C4-2B (cell line): ENCODE measurements around the gene OSBPL8.
A peak's percentile ranks its signal among the peaks of the same experiment; 100 is the strongest.
"Not testable (repeated sequence)": the region's sequence is repeated elsewhere in the genome, so short reads cannot be mapped to it uniquely, and the experiment has no call there.

Source experiments
- H3K27ac ChIP-seq: fragments of 450-650 bp; 2 replicates; pipeline ENCODE4 v1.5.1; 2017
- ZFX ChIP-seq: fragments of 450-650 bp; IDR thresholded peaks from 2 replicates; pipeline ENCODE4 v1.6.1; 2017
- TF ChIP-seq, protein P1 (sequence below): fragments of 450-650 bp; conservative IDR thresholded peaks from 2 replicates; pipeline ENCODE4 v1.5.1; 2017; ENCODE audit warnings: mild to moderate bottlenecking

Gene OSBPL8

GRCh38 chr12:76491292-76491691, 68.3 kb downstream of the OSBPL8 start:
- H3K27ac ChIP-seq = no peak overlapping the region
- no peak for TF ChIP-seq ZFX
- TF ChIP-seq, protein P1, sequence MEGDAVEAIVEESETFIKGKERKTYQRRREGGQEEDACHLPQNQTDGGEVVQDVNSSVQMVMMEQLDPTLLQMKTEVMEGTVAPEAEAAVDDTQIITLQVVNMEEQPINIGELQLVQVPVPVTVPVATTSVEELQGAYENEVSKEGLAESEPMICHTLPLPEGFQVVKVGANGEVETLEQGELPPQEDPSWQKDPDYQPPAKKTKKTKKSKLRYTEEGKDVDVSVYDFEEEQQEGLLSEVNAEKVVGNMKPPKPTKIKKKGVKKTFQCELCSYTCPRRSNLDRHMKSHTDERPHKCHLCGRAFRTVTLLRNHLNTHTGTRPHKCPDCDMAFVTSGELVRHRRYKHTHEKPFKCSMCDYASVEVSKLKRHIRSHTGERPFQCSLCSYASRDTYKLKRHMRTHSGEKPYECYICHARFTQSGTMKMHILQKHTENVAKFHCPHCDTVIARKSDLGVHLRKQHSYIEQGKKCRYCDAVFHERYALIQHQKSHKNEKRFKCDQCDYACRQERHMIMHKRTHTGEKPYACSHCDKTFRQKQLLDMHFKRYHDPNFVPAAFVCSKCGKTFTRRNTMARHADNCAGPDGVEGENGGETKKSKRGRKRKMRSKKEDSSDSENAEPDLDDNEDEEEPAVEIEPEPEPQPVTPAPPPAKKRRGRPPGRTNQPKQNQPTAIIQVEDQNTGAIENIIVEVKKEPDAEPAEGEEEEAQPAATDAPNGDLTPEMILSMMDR = no peak

DNA sequence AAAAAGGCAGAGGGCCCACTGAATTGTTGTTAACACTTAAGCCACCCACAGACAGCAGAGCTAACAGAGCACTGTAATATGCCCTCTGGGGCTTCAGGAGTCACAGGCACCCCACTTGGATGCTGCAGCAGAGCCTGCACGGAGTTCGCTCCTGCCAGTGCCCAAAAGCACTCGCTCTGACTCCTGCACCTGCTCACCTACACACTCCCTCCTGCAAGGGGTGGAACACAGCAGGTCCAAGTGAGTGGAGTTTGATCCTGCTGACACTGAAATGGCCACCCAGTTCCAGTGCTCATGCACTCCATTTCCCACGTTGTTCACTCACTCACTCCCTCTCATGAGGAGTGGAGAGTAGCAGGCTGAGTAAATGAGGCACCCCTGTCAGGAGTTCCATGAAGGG, 68.8 kb downstream of the OSBPL8 start:
- TF ChIP-seq, protein P1 = no peak
- TF ChIP-seq ZFX = no peak

GRCh38 chr12:76489737-76490136, 69.8 kb downstream of the OSBPL8 start:
- H3K27ac ChIP-seq = no peak overlapping the region
- TF ChIP-seq ZFX = no peak
- TF ChIP-seq, protein P1 = no peak

More for the DNA sequence above, 68.8 kb downstream of the OSBPL8 start:
- H3K27ac ChIP-seq = no peak overlapping the region

- no peak overlapping the region for H3K27ac ChIP-seq
- TF ChIP-seq ZFX = no peak
- TF ChIP-seq, protein P1 = no peak
These were observed 73.6 kb downstream of the OSBPL8 start for GRCh38 chr12:76486011-76486410.

DNA sequence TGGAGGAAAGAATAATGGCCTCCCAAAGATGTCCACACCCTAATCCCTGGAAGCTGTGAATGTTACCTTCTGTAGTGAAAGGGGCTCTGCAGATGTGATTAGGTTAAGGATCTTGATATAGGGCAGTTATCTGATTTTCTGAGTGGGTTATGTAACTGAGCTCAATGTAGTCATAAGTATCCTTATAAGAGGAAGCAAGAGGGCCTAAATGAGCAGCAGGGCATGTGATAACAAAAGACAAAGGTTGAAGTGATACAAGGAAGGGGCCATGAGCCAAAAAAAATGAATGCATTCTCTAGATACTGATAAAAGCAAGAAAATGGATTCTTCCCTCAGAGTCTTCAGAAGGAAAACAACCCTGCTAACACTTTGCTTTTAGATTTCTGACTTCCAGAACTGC, 78.8 kb downstream of the OSBPL8 start:
- H3K27ac ChIP-seq = no peak overlapping the region
- TF ChIP-seq, protein P1 = no peak
- no peak for TF ChIP-seq ZFX

- no peak overlapping the region for H3K27ac ChIP-seq
- TF ChIP-seq, protein P1 = no peak
- no peak for TF ChIP-seq ZFX
These were observed 81.5 kb downstream of the OSBPL8 start for GRCh38 chr12:76478045-76478444.

GRCh38 chr12:76472862-76473261, 86.7 kb downstream of the OSBPL8 start:
- TF ChIP-seq, protein P1 = peak; percentile 57

DNA sequence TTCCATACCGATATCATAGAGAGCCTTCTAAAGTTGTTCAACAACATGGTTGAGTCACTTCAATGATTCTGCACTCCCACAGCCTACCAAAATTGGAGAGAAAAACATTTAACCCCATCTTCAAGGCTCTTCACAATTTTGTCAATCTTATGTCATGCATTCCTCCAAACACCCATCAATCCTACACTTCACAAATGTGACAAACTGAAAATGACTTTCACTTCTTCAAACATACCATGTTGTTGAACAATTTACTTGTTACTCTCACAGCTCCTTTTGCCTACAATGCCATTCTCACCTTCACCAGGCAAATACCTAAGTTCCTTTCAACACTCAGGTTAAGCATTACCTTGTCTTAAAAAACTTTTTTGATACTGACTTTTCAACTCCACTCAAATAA, 88.0 kb downstream of the OSBPL8 start:
- H3K27ac ChIP-seq = no peak overlapping the region
- TF ChIP-seq ZFX = no peak
- TF ChIP-seq, protein P1 = no peak

More at GRCh38 chr12:76472862-76473261, 86.7 kb downstream of the OSBPL8 start:
- not testable (repeated sequence) for H3K27ac ChIP-seq
